Coronary artery (tissue), 2 donors: ENCODE data around the gene ST3GAL4.

Experiments used
- DNase-seq: peaks from one replicate; pipeline ENCODE4 v3.0.0-alpha.2; 2017; ENCODE audit warnings: low spot score
- H3K27ac ChIP-seq, 2 donors: fragments of 200-600 bp; sonication (generic); one replicate each; pipeline ENCODE4 v1.5.1; 2016 to 2019
- H3K4me3 ChIP-seq: fragments of 200-600 bp; sonication (generic); 2 replicates; pipeline ENCODE4 v1.5.1; 2016; ENCODE audit warnings: mild to moderate bottlenecking, moderate library complexity
- CTCF ChIP-seq: fragments of 200-600 bp; sonication (generic); IDR thresholded peaks from one replicate; pipeline ENCODE4 v1.5.1; 2019; ENCODE audit warnings: antibody characterized with exemption

Gene ST3GAL4

GRCh38 chr11:126415128-126415527 is 59.6 kb downstream of the ST3GAL4 start:
- Histone ChIP-seq H3K27ac (peak overlapping the region; percentile 77 to 92), H3K4me3 (peak overlapping the region; percentile 72)
- DNase-seq = peak; percentile 91
- TF ChIP-seq CTCF = no peak

- TF ChIP-seq CTCF = no peak
- H3K27ac ChIP-seq = peak overlapping the region; percentile 77 to 92
- H3K4me3 ChIP-seq = peak overlapping the region; percentile 72
- peak; percentile 86 for DNase-seq
Observed at GRCh38 chr11:126415669-126416420, 60.4 kb downstream of the ST3GAL4 start.

GRCh38 chr11:126416542-126417090 is 61.1 kb downstream of the ST3GAL4 start:
- Histone ChIP-seq H3K27ac (peak overlapping the region; percentile 77 to 92), H3K4me3 (peak overlapping the region; percentile 72)
- peak; percentile 88 for DNase-seq
- no peak for TF ChIP-seq CTCF

GRCh38 chr11:126417091-126417862 is 61.8 kb downstream of the ST3GAL4 start:
- no peak for TF ChIP-seq CTCF
- DNase-seq = no peak
- H3K4me3 ChIP-seq = peak overlapping the region; percentile 72

GRCh38 chr11:126418887-126419286 is 63.4 kb downstream of the ST3GAL4 start:
- no peak for DNase-seq
- Histone ChIP-seq H3K4me3 (no peak overlapping the region), H3K27ac (peak overlapping the region in 1 of 2 donors; percentile 5)
- no peak for TF ChIP-seq CTCF

More at GRCh38 chr11:126417091-126417862, 61.8 kb downstream of the ST3GAL4 start:
- H3K27ac ChIP-seq = peak overlapping the region; percentile 77 to 92

- no peak for TF ChIP-seq CTCF
- no peak for DNase-seq
- H3K4me3 ChIP-seq = no peak overlapping the region
- H3K27ac ChIP-seq = peak overlapping the region; percentile 14 to 72
Observed at GRCh38 chr11:126419801-126420697, 64.6 kb downstream of the ST3GAL4 start.
